Liver (tissue), 9 donors: ENCODE results near the gene TEX11. TPM values are rescaled to one million over a fixed set of nuclear protein-coding genes. Genes with fewer than 3 reads are reported as not detected.

Source experiments
- DNase-seq: peaks from one replicate; pipeline ENCODE4 v3.0.0-alpha.2; 2017; ENCODE audit warnings: low spot score
- H3K27ac ChIP-seq, 2 donors: one replicate each; pipeline ENCODE4 v1.7.0; 2013; ENCODE audit warnings: inconsistent platforms in 2 of 2, low read length in 2 of 2, control low read depth in 1 of 2, low read depth in 1 of 2, mild to moderate bottlenecking in 1 of 2
- H3K27me3 ChIP-seq, 4 donors: one replicate each; pipeline versions ENCODE4 v1.6.1 to v1.7.0; 2013; ENCODE audit warnings: low read length in 3 of 4, inconsistent platforms in 1 of 4, mild to moderate bottlenecking in 1 of 4, moderate library complexity in 1 of 4; ENCODE audit not compliant: control insufficient read depth in 4 of 4, insufficient read depth in 4 of 4
- H3K36me3 ChIP-seq, 4 donors: one replicate each; pipeline versions ENCODE4 v1.6.1 to v1.7.0; 2013; ENCODE audit warnings: low read length in 3 of 4, mild to moderate bottlenecking in 3 of 4, low read depth in 1 of 4, moderate library complexity in 1 of 4; ENCODE audit not compliant: control insufficient read depth in 4 of 4, insufficient read depth in 3 of 4
- H3K4me1 ChIP-seq, 4 donors: one replicate each; pipeline versions ENCODE4 v1.6.1 to v1.7.0; 2013; ENCODE audit warnings: low read length in 3 of 4, mild to moderate bottlenecking in 3 of 4, moderate library complexity in 1 of 4; ENCODE audit not compliant: control insufficient read depth in 4 of 4, insufficient read depth in 4 of 4
- H3K4me3 ChIP-seq, 3 donors: one replicate each; pipeline versions ENCODE4 v1.6.1 to v1.7.0; 2013; ENCODE audit warnings: low read length in 3 of 3, control low read depth in 1 of 3, low read depth in 1 of 3, mild to moderate bottlenecking in 1 of 3
- H3K9ac ChIP-seq, 2 donors: one replicate each; pipeline ENCODE4 v1.7.0; 2013; ENCODE audit warnings: low read length in 2 of 2, mild to moderate bottlenecking in 2 of 2, moderate library complexity in 2 of 2, control low read depth in 1 of 2, low read depth in 1 of 2
- H3K9me3 ChIP-seq, 4 donors: one replicate each; pipeline versions ENCODE4 v1.6.1 to v1.7.0; 2013; ENCODE audit warnings: low read length in 3 of 4; ENCODE audit not compliant: control insufficient read depth in 4 of 4
- EGR1 ChIP-seq, 2 donors: IDR thresholded peaks; 2 replicates each; pipeline ENCODE4 v1.6.1; 2016 to 2018; ENCODE audit warnings: antibody characterized with exemption in 2 of 2, low read depth in 2 of 2
- FOXA1 ChIP-seq: IDR thresholded peaks from 2 replicates; pipeline ENCODE4 v1.6.1; 2016; ENCODE audit warnings: antibody characterized with exemption
- FOXA2 ChIP-seq: IDR thresholded peaks from 2 replicates; pipeline ENCODE4 v1.6.1; 2016; ENCODE audit warnings: antibody characterized with exemption
- GABPA ChIP-seq, 2 donors: IDR thresholded peaks in 1 of 2; conservative IDR thresholded peaks in 1 of 2; 2 replicates each; pipeline ENCODE4 v1.6.1; 2016; ENCODE audit warnings: antibody characterized with exemption in 2 of 2, mild to moderate bottlenecking in 1 of 2, moderate library complexity in 1 of 2
- HNF4A ChIP-seq, 2 donors: conservative IDR thresholded peaks; 2 replicates each; pipeline ENCODE4 v1.6.1; 2016; ENCODE audit warnings: antibody characterized with exemption in 2 of 2, mild to moderate bottlenecking in 2 of 2
- JUND ChIP-seq, 2 donors: IDR thresholded peaks; 2 replicates each; pipeline ENCODE4 v1.6.1; 2016; ENCODE audit warnings: antibody characterized with exemption in 2 of 2
- NR2F2 ChIP-seq: IDR thresholded peaks from 2 replicates; pipeline ENCODE4 v1.6.1; 2016; ENCODE audit warnings: antibody characterized with exemption
- RAD21 ChIP-seq, 2 donors: IDR thresholded peaks; 2 replicates each; pipeline ENCODE4 v1.6.1; 2016; ENCODE audit warnings: antibody characterized with exemption in 2 of 2, mild to moderate bottlenecking in 2 of 2
- REST ChIP-seq: IDR thresholded peaks from 2 replicates; pipeline ENCODE4 v1.6.1; 2016; ENCODE audit warnings: antibody characterized with exemption, mild to moderate bottlenecking
- RXRA ChIP-seq, 2 donors: IDR thresholded peaks; 2 replicates each; pipeline ENCODE4 v1.6.1; 2017 to 2018; ENCODE audit warnings: antibody characterized with exemption in 2 of 2, mild to moderate bottlenecking in 1 of 2
- SP1 ChIP-seq: IDR thresholded peaks from 2 replicates; pipeline ENCODE4 v1.6.1; 2018; ENCODE audit warnings: antibody characterized with exemption, mild to moderate bottlenecking
- TAF1 ChIP-seq: conservative IDR thresholded peaks from 2 replicates; pipeline ENCODE4 v1.6.1; 2016; ENCODE audit warnings: antibody characterized with exemption, mild to moderate bottlenecking
- YY1 ChIP-seq: IDR thresholded peaks from 2 replicates; pipeline ENCODE4 v1.6.1; 2016; ENCODE audit warnings: antibody characterized with exemption, mild to moderate bottlenecking
- ZBTB33 ChIP-seq: IDR thresholded peaks from 2 replicates; pipeline ENCODE4 v1.6.1; 2016; ENCODE audit warnings: antibody characterized with exemption
- WGBS: extraction: QIAGEN DNeasy Blood & Tissue Kit; methylation state at CpG from one replicate; pipeline ENCODE4 v1.1.7; 2013; 5-methylcytosine and 5-hydroxymethylcytosine counted together
- polyA plus RNA-seq, 2 donors: library from polyadenylated mRNA; stranded (reverse) in 1 of 2; unstranded in 1 of 2; fragments of 200-250 nt in 1 of 2; fragments of >200 nt in 1 of 2; fragmentation: Nextera tagmentation in 1 of 2; extraction: Ambion mirVana in 1 of 2; gene quantifications; one replicate each; pipeline versions ENCODE4 v1.2.1 to v1.2.3, GENCODE V29; 2013 to 2015
- total RNA-seq, 2 donors: library from RNA; depleted of rRNA; stranded (reverse); fragments of >200 nt; gene quantifications; one replicate each; pipeline ENCODE4 v1.2.3, GENCODE V29; 2014
- TF ChIP-seq, protein P1 (sequence below): IDR thresholded peaks from 2 replicates; pipeline ENCODE4 v1.6.1; 2016; ENCODE audit warnings: antibody characterized with exemption
- donor health status: healthy.
- donor health status: healthy.
- donor health status: healthy.
- donor health status: healthy.
- donor health status: healthy.

The TEX11 gene
- total and polyA plus RNA-seq, 4 donors, result 0.03 to 0.14 (median 0.08) TPM; not detected in 1

DNA sequence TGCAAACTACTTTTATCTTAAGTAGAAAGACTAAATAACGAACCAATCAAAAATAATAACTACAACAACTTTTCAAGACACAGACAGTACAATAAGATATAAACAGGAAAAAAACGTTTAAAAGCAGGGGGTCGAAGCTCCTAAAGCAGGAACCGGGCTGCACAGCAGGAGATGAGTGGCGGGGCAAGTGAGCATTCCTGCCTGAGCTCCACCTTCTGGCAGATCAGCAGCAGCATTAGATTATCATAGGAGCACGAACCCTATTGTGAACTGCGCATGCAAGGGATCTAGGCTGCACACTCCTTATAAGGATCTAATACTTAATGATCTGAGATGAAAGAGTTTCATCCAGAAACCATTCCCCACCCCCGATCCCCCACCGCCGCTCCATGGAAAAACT is 146.2 kb downstream of the TEX11 start:
- Histone ChIP-seq H3K9ac (no peak overlapping the region), H3K36me3 (no peaks in the 10 kb centered on the region), H3K4me1 (no peaks in the 10 kb centered on the region), H3K4me3 (no peak overlapping the region), H3K27me3 (no peaks in the 10 kb centered on the region), H3K27ac (no peak overlapping the region), H3K9me3 (no peaks in the 10 kb centered on the region)
- TF ChIP-seq HNF4A (conservative IDR thresholded peaks at IDR 0.05) (no peak), RAD21 (IDR thresholded peaks at IDR 0.05) (no peak), NR2F2 (no peak), RXRA (IDR thresholded peaks at IDR 0.05) (no peak), FOXA1 (no peak), SP1 (no peak), YY1 (no peak), REST (no peak), TAF1 (no peak), GABPA (IDR thresholded peaks at IDR 0.05 in 1 of 2, conservative IDR thresholded peaks at IDR 0.05 in 1 of 2) (no peak), EGR1 (IDR thresholded peaks at IDR 0.05; ENCODE audit: low read depth in 2 of 2) (no peak), ZBTB33 (no peak)
- TF ChIP-seq, protein P1, sequence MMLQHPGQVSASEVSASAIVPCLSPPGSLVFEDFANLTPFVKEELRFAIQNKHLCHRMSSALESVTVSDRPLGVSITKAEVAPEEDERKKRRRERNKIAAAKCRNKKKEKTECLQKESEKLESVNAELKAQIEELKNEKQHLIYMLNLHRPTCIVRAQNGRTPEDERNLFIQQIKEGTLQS, result no peak
- WGBS, result 44% methylated on average over 10 of the region's 10 CpGs
- no peak for DNase-seq

GRCh38 chrX:70755850-70756249 is 152.7 kb downstream of the TEX11 start:
- WGBS, result 77% methylated on average over 12 of the region's 12 CpGs
- Histone ChIP-seq H3K9me3 (no peaks in the 10 kb centered on the region), H3K27me3 (no peaks in the 10 kb centered on the region), H3K27ac (no peak overlapping the region), H3K4me3 (no peak overlapping the region), H3K36me3 (no peaks in the 10 kb centered on the region), H3K4me1 (no peaks in the 10 kb centered on the region), H3K9ac (no peak overlapping the region)
- DNase-seq, result no peak
- no peak for TF ChIP-seq FOXA2
- TF ChIP-seq RXRA (IDR thresholded peaks at IDR 0.05), result no peak
- TF ChIP-seq TAF1, result no peak
- TF ChIP-seq YY1, result no peak
- no peak for TF ChIP-seq JUND (IDR thresholded peaks at IDR 0.05)
